Measurements from ENCODE around the gene PXDC1.

The PXDC1 gene

GRCh38 chr6:3748208-3749066 lies 3.1 kb downstream of the PXDC1 start:
- peak overlapping the region; percentile 86 to 88 for H3K4me3 ChIP-seq (replicated peaks in 1 of 2; ENCODE audit: low read depth in 2 of 2, low read length in 2 of 2)
- DNase-seq (ENCODE audit: low read depth in 2 of 2) = peak; percentile 79 to 89
- TF ChIP-seq CTCF (IDR thresholded peaks at IDR 0.05; ENCODE audit: low read depth, low read length) = peak; percentile 86

- no peak for DNase-seq (ENCODE audit: low read depth in 2 of 2)
- H3K4me3 ChIP-seq (replicated peaks in 1 of 2; ENCODE audit: low read depth in 2 of 2, low read length in 2 of 2) = no peak overlapping the region
- no peak for TF ChIP-seq CTCF (IDR thresholded peaks at IDR 0.05; ENCODE audit: low read depth, low read length)
Observed at GRCh38 chr6:3747100-3747737, 4.3 kb downstream of the PXDC1 start.

- TF ChIP-seq CTCF (IDR thresholded peaks at IDR 0.05; ENCODE audit: low read depth, low read length) = no peak
- DNase-seq (ENCODE audit: low read depth in 2 of 2) = no peak
- no peak overlapping the region for H3K4me3 ChIP-seq (replicated peaks in 1 of 2; ENCODE audit: low read depth in 2 of 2, low read length in 2 of 2)
Observed at GRCh38 chr6:3746696-3747095, 4.8 kb downstream of the PXDC1 start.

DNA sequence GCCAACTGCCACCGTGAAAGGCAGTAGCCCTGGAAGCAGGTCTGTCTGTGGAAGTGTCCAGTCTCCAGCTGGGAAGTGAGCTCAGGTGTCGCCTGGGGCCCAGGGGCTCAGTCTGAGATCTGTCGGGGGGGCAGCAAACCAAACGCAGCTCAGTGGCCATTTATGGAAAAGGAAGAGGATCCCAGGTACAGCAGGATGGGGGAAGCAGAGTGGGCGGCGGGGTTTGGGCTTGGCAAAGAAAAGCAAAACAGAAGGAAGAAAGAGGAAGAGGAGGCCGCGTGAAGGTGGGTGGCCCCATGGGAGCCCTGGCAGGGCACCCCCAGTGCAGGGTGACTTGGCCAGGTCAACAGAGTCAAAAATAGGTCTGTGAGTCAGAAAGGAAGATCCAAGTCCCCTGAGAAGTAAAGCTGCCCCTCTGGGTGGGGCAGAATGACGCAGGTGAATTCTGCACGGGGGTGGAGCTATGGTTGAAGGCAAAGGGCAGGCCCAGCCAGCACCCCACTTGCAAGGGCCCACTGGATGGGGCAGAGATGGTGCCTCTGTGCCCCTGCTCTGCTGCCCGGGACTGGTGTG lies 5.3 kb downstream of the PXDC1 start:
- TF ChIP-seq CTCF (IDR thresholded peaks at IDR 0.05; ENCODE audit: low read depth, low read length) = no peak
- H3K4me3 ChIP-seq (replicated peaks in 1 of 2; ENCODE audit: low read depth in 2 of 2, low read length in 2 of 2) = no peak overlapping the region

DNA sequence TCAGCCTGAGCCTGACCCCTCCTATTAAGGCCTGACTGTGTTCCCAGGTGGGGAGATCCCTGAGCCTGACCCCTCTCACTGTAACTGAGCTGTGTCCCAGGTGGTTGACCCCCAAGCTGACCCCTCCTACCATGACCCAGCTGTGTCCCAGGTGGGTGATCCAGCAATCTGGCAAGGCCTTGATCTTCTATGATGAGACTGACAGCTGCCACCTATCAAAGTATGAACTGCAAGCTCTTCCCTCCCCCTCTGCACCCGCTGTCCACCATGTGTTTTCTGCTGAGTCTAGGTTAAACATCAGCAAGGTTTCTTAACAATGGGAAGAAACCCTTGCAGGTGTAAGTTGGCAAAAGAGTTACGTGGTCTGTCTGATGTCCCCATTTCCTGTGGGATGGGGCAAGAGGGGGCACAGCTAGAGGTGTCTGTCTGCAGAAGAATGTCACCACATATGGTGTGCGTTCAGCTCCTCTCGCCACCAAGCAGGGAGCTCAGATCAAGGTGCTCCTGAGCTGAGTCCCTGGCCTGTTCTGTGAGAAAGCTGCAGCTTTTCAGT lies 5.9 kb downstream of the PXDC1 start:
- no peak for DNase-seq (ENCODE audit: low read depth in 2 of 2)
- H3K4me3 ChIP-seq (replicated peaks in 1 of 2; ENCODE audit: low read depth in 2 of 2, low read length in 2 of 2) = no peak overlapping the region
- no peak for TF ChIP-seq CTCF (IDR thresholded peaks at IDR 0.05; ENCODE audit: low read depth, low read length)

More for the DNA sequence above, 5.3 kb downstream of the PXDC1 start:
- DNase-seq (ENCODE audit: low read depth in 2 of 2) = no peak

DNA sequence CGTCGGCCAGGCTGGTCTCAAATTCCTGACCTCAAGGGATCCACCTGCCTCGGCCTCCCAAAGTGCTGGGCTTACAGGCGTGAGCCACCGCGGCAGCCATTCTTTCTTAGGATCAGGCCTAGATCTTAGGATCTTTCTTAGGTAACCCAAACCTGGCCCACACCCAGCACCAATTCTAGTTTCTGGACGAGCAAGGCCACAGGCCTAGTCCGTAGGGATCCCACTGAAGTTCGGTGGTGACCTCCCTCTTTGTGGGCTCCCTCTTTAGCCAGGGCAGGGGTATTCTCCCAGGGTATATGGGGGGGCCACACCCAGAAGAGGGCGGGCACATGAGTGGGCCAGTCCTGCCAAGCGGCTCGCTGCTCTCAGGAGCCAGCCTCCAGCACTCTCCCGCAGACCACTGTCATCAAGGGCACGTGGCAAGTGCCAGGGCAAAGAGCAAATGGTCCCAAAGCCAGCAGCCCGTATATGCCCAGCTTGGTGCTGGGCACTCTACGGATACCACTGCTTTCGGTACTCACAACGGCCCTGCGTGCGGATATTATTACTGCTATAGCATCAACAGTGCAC lies 6.5 kb downstream of the PXDC1 start:
- DNase-seq (ENCODE audit: low read depth in 2 of 2) = no peak
- no peak overlapping the region for H3K4me3 ChIP-seq (replicated peaks in 1 of 2; ENCODE audit: low read depth in 2 of 2, low read length in 2 of 2)
- TF ChIP-seq CTCF (IDR thresholded peaks at IDR 0.05; ENCODE audit: low read depth, low read length) = no peak

Measured in cardiac fibroblast (primary cell).